Loucy (cell line): ENCODE measurements around the gene FAM110C.

Source experiments
- H2AFZ ChIP-seq: fragments of 200-600 bp; sonication (generic); 2 replicates; pipeline ENCODE4 v1.6.0; 2016; ENCODE audit warnings: antibody characterized with exemption, mild to moderate bottlenecking, low read length, moderate library complexity
- H3F3A ChIP-seq: fragments of 200-600 bp; 2 replicates; pipeline ENCODE4 v1.6.0; 2016; ENCODE audit warnings: antibody characterized with exemption, low read depth, mild to moderate bottlenecking
- H3K27me3 ChIP-seq: fragments of 200-600 bp; sonication (generic); 2 replicates; pipeline ENCODE4 v1.6.1; 2014; ENCODE audit warnings: low read length, mild to moderate bottlenecking; ENCODE audit not compliant: insufficient read depth, poor library complexity, severe bottlenecking
- H3K36me3 ChIP-seq: fragments of 200-600 bp; sonication (generic); 2 replicates; pipeline ENCODE4 v1.6.1; 2016; ENCODE audit warnings: low read length; ENCODE audit not compliant: insufficient read depth
- H3K4me1 ChIP-seq: fragments of 200-600 bp; sonication (generic); 2 replicates; pipeline ENCODE4 v1.5.1; 2014; ENCODE audit warnings: low read length, mild to moderate bottlenecking; ENCODE audit not compliant: insufficient read depth, poor library complexity, severe bottlenecking
- H3K4me2 ChIP-seq: fragments of 200-600 bp; sonication (generic); 2 replicates; pipeline ENCODE4 v1.6.0; 2014; ENCODE audit warnings: antibody characterized with exemption, low read length, low read depth, mild to moderate bottlenecking; ENCODE audit not compliant: poor library complexity, severe bottlenecking
- H3K4me3 ChIP-seq: fragments of 200-600 bp; sonication (generic); 2 replicates; pipeline ENCODE4 v1.5.1; 2014; ENCODE audit warnings: low read length, mild to moderate bottlenecking, mixed read lengths; ENCODE audit not compliant: poor library complexity, severe bottlenecking
- H3K79me2 ChIP-seq: fragments of 200-600 bp; sonication (generic); 2 replicates; pipeline ENCODE4 v1.6.1; 2014; ENCODE audit warnings: low read length; ENCODE audit not compliant: insufficient read depth
- H3K9ac ChIP-seq: fragments of 200-600 bp; sonication (generic); 2 replicates; pipeline ENCODE4 v1.6.0; 2014; ENCODE audit warnings: mild to moderate bottlenecking, low read depth, low read length, moderate library complexity; ENCODE audit not compliant: poor library complexity, severe bottlenecking
- H3K9me2 ChIP-seq: fragments of 200-600 bp; sonication (generic); replicated peaks from 2 replicates; pipeline ENCODE4 v1.6.1; 2016; ENCODE audit warnings: low read depth, low read length, mixed read lengths
- H3K9me3 ChIP-seq: fragments of 200-600 bp; sonication (generic); 2 replicates; pipeline ENCODE4 v1.6.1; 2014; ENCODE audit warnings: mild to moderate bottlenecking, antibody characterized with exemption, low read length, low read depth; ENCODE audit not compliant: insufficient read depth
- H4K20me1 ChIP-seq: fragments of 200-600 bp; sonication (generic); 2 replicates; pipeline ENCODE4 v1.6.0; 2014; ENCODE audit warnings: antibody characterized with exemption, low read length, mild to moderate bottlenecking; ENCODE audit not compliant: insufficient read depth, poor library complexity, severe bottlenecking
- CTCF ChIP-seq: fragments of 200-600 bp; sonication (generic); conservative IDR thresholded peaks from 2 replicates; pipeline ENCODE4 v1.5.1; 2014; ENCODE audit warnings: mild to moderate bottlenecking, antibody characterized with exemption, low read length
- EZH2phosphoT487 ChIP-seq: fragments of 200-600 bp; IDR thresholded peaks from 2 replicates; pipeline ENCODE4 v1.6.1; 2018; ENCODE audit warnings: antibody characterized with exemption, mild to moderate bottlenecking, moderate library complexity, borderline replicate concordance

The FAM110C gene

GRCh38 chr2:51613-52012, 5.3 kb upstream of the FAM110C start:
- no peaks in the 10 kb centered on the region for H4K20me1 ChIP-seq
- H3K9me3 ChIP-seq: peaks cover 5% of the 10 kb centered on the region; the same call in 1 of the 2 replicates
- no peak overlapping the region for H2AFZ ChIP-seq
- no peak overlapping the region for H3K4me3 ChIP-seq
- H3F3A ChIP-seq: no peaks in the 10 kb centered on the region
- no peaks in the 10 kb centered on the region for H3K36me3 ChIP-seq
- H3K4me2 ChIP-seq: no peak overlapping the region
- peaks cover 10% of the 10 kb centered on the region for H3K4me1 ChIP-seq
- H3K9me2 ChIP-seq: no peaks in the 10 kb centered on the region
- H3K27me3 ChIP-seq: no peaks in the 10 kb centered on the region
- no peak overlapping the region for H3K9ac ChIP-seq
- H3K79me2 ChIP-seq: no peaks in the 10 kb centered on the region
- TF ChIP-seq EZH2phosphoT487: no peak
- no peak for TF ChIP-seq CTCF

- no peak overlapping the region for H3K4me3 ChIP-seq
- no peaks in the 10 kb centered on the region for H4K20me1 ChIP-seq
- no peaks in the 10 kb centered on the region for H3K27me3 ChIP-seq
- H3K9me3 ChIP-seq: 0 out of 2 replicates have a peak, but pooled peaks cover 4% of the 10 kb centered on the region
- H3K79me2 ChIP-seq: no peaks in the 10 kb centered on the region
- no peak overlapping the region for H3K4me2 ChIP-seq
- H3K4me1 ChIP-seq: peaks cover 15% of the 10 kb centered on the region
- no peaks in the 10 kb centered on the region for H3F3A ChIP-seq
- TF ChIP-seq CTCF (no peak), EZH2phosphoT487 (no peak)
- H3K9me2 ChIP-seq: no peaks in the 10 kb centered on the region
- H3K36me3 ChIP-seq: no peaks in the 10 kb centered on the region
- no peak overlapping the region for H3K9ac ChIP-seq
- H2AFZ ChIP-seq: no peak overlapping the region
Observed at GRCh38 chr2:47737-48136, 1.4 kb upstream of the FAM110C start.

GRCh38 chr2:47346-47725, 1.0 kb upstream of the FAM110C start:
- Histone ChIP-seq H3K4me3 (no peak overlapping the region), H3K9me2 (no peaks in the 10 kb centered on the region), H3K27me3 (no peaks in the 10 kb centered on the region), H3K79me2 (no peaks in the 10 kb centered on the region), H3K36me3 (no peaks in the 10 kb centered on the region), H3K4me2 (no peak overlapping the region), H3K9ac (no peak overlapping the region), H3K9me3 (0 out of 2 replicates have a peak, but pooled peaks cover 4% of the 10 kb centered on the region), H3F3A (no peaks in the 10 kb centered on the region), H3K4me1 (peaks cover 19% of the 10 kb centered on the region), H4K20me1 (no peaks in the 10 kb centered on the region), H2AFZ (no peak overlapping the region)
- TF ChIP-seq CTCF (no peak), EZH2phosphoT487 (no peak)
